CD4-positive, alpha-beta T cell (primary cell): ENCODE measurements around the gene RAPGEF1. TPM values are rescaled to one million over a fixed set of nuclear protein-coding genes. Genes with fewer than 3 reads are reported as not detected.
A peak's percentile ranks its signal among the peaks of the same experiment; 100 is the strongest.

Experiments
- ATAC-seq: fragments of 200-7000 bp; cut with Tn5 transposase; one replicate; pipeline ENCODE4 v1.10.0; 2022; ENCODE audit warnings: mild to moderate bottlenecking; ENCODE audit not compliant: poor library complexity
- CTCF ChIA-PET: fragments of 350-600 bp; sonication (Branson Sonifier 250); formaldehyde crosslinking; loops from one replicate; lab custom pipeline; 2021; ENCODE audit warnings: antibody characterized with exemption, inconsistent platforms; lab: Charles Lee
- POLR2A ChIA-PET: fragments of 350-600 bp; sonication (Branson Sonifier 250); formaldehyde crosslinking; loops from one replicate; lab custom pipeline; 2021; ENCODE audit warnings: antibody characterized with exemption, inconsistent platforms; lab: Charles Lee
- DNase-seq, 14 experiments: peaks; one replicate each; pipeline ENCODE4 v3.0.0-alpha.2; 2013 to 2020; ENCODE audit warnings: mixed read lengths in 2 of 14
- H3K27ac ChIP-seq, 2 donors: one replicate each; pipeline versions ENCODE4 v1.5.1 to v1.7.0; 2013; ENCODE audit warnings: low read length in 2 of 2, low read depth in 1 of 2, mild to moderate bottlenecking in 1 of 2
- H3K27me3 ChIP-seq, 2 experiments: 1 replicate in 1 of 2; 2 replicates in 1 of 2; pipeline versions ENCODE4 v1.6.1 to v1.7.0; 2013; ENCODE audit warnings: low read length in 2 of 2, control low read depth in 1 of 2, mild to moderate bottlenecking in 1 of 2, moderate library complexity in 1 of 2; ENCODE audit not compliant: insufficient read depth in 2 of 2, control insufficient read depth in 1 of 2
- H3K36me3 ChIP-seq: one replicate; pipeline ENCODE4 v1.6.1; 2013; ENCODE audit warnings: low read length, control low read depth; ENCODE audit not compliant: insufficient read depth
- H3K4me1 ChIP-seq: one replicate; pipeline ENCODE4 v1.6.1; 2013; ENCODE audit warnings: low read length, control low read depth; ENCODE audit not compliant: insufficient read depth
- H3K4me3 ChIP-seq: one replicate; pipeline ENCODE4 v1.5.1; 2013; ENCODE audit warnings: mild to moderate bottlenecking, low read length, moderate library complexity
- H3K9me3 ChIP-seq, 2 experiments: 1 replicate in 1 of 2; 2 replicates in 1 of 2; pipeline versions ENCODE4 v1.6.1 to v1.7.0; 2013; ENCODE audit warnings: low read length in 2 of 2, mild to moderate bottlenecking in 2 of 2, control low read depth in 1 of 2, moderate library complexity in 1 of 2; ENCODE audit not compliant: control insufficient read depth in 1 of 2, insufficient read depth in 1 of 2
- H3K27ac Mint-ChIP-seq: one replicate; pipeline ENCODE4 v1.8.0; 2020; ENCODE audit warnings: mixed read lengths
- H3K27me3 Mint-ChIP-seq: one replicate; pipeline ENCODE4 v1.8.0; 2021; ENCODE audit warnings: mixed read lengths
- H3K36me3 Mint-ChIP-seq: one replicate; pipeline ENCODE4 v1.8.0; 2021; ENCODE audit warnings: low read depth, mixed read lengths
- H3K4me1 Mint-ChIP-seq: one replicate; pipeline ENCODE4 v1.8.0; 2021; ENCODE audit warnings: low read depth, mixed read lengths
- H3K4me3 Mint-ChIP-seq: one replicate; pipeline ENCODE4 v1.8.0; 2020; ENCODE audit warnings: mild to moderate bottlenecking, mixed read lengths
- H3K9me3 Mint-ChIP-seq: one replicate; pipeline ENCODE4 v1.8.0; 2020; ENCODE audit warnings: mixed read lengths
- intact Hi-C, 2 experiments: fragments of 100-400 bp; cut with DNase I in 1 of 2; cut with micrococcal nuclease in 1 of 2; formaldehyde crosslinking; loops; one replicate each; pipeline versions ENCODE4 v1.15.1 to v1.9.0; 2023 to 2025; cut with DNase I, micrococcal nuclease
- total RNA-seq, 174 experiments: library from RNA in 2 of 174; stranded (reverse) in 2 of 174; gene quantifications; one replicate each; pipeline ENCODE4 v1.2.3 and lab custom pipeline; 2021 to 2026
- TF ChIP-seq, protein P1 (sequence below): fragments of 200-600 bp; IDR thresholded peaks from one replicate; pipeline ENCODE4 v1.8.0; 2022; ENCODE audit warnings: antibody characterized with exemption, mild to moderate bottlenecking

RAPGEF1 gene
- total RNA-seq, 2 experiments from 2014 or later = 130 to 134 TPM

- H3K9me3 ChIP-seq = no peaks in the 10 kb centered on the region
- H3K4me3 Mint-ChIP-seq = no peak overlapping the region
- peaks cover 53% of the 10 kb centered on the region for H3K4me1 ChIP-seq
- H3K27me3 ChIP-seq = no peaks in the 10 kb centered on the region
- H3K27ac ChIP-seq = no peak overlapping the region
- peaks cover 59% of the 10 kb centered on the region for H3K36me3 ChIP-seq
- DNase-seq (no peak), ATAC-seq (no peak)
- H3K9me3 Mint-ChIP-seq = no peaks in the 10 kb centered on the region
- POLR2A ChIA-PET = interaction anchor here (0.6 to 1.5 kb wide), 3 partner anchors 19 to 155 kb away, joined by 3 read pairs; no protein-coding TSS in a partner anchor
- peak overlapping the region; percentile 30 for H3K27ac Mint-ChIP-seq
- H3K36me3 Mint-ChIP-seq = peaks cover 54% of the 10 kb centered on the region
- CTCF ChIA-PET = no interaction called here
- peaks cover 51% of the 10 kb centered on the region for H3K4me1 Mint-ChIP-seq
- TF ChIP-seq, protein P1, sequence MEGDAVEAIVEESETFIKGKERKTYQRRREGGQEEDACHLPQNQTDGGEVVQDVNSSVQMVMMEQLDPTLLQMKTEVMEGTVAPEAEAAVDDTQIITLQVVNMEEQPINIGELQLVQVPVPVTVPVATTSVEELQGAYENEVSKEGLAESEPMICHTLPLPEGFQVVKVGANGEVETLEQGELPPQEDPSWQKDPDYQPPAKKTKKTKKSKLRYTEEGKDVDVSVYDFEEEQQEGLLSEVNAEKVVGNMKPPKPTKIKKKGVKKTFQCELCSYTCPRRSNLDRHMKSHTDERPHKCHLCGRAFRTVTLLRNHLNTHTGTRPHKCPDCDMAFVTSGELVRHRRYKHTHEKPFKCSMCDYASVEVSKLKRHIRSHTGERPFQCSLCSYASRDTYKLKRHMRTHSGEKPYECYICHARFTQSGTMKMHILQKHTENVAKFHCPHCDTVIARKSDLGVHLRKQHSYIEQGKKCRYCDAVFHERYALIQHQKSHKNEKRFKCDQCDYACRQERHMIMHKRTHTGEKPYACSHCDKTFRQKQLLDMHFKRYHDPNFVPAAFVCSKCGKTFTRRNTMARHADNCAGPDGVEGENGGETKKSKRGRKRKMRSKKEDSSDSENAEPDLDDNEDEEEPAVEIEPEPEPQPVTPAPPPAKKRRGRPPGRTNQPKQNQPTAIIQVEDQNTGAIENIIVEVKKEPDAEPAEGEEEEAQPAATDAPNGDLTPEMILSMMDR = no peak
- no peaks in the 10 kb centered on the region for H3K27me3 Mint-ChIP-seq
- no peak overlapping the region for H3K4me3 ChIP-seq
- intact Hi-C loops = no loop called here
Measured at GRCh38 chr9:131588396-131588795, 151.5 kb downstream of the RAPGEF1 start.

DNA sequence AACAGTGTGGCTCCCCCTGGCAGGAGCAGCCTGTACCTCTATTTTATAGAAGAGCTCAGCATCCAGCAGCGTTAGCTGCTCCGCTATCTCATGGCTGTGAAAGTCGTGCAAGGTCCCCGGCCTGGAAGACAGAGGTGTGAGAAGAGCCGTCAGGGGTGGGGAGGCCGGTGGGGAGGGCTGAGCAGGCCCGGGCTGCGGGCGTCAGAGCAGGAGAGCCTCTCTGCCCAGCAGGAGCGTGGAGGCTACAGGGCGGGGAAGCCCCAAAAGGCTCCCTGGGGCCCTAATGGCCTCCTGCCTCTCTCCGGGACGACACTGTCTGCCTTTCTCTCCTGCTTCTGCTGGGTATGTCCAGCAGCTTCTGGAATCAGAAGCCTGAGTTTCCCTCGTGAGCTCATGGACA, 152.0 kb downstream of the RAPGEF1 start:
- Histone ChIP-seq H3K4me1 (peaks cover 58% of the 10 kb centered on the region), H3K27ac (no peak overlapping the region), H3K9me3 (no peaks in the 10 kb centered on the region), H3K4me3 (no peak overlapping the region), H3K36me3 (peaks cover 62% of the 10 kb centered on the region), H3K27me3 (no peaks in the 10 kb centered on the region)
- intact Hi-C loops = no loop called here
- ChIA-PET CTCF (no interaction called here), POLR2A (interaction anchor here (0.7 to 1.5 kb wide), 2 partner anchors 151 to 156 kb away, joined by 3 read pairs; no protein-coding TSS in a partner anchor)
- ATAC-seq (no peak), DNase-seq (no peak)
- Mint-ChIP-seq H3K36me3 (peaks cover 58% of the 10 kb centered on the region), H3K27me3 (no peaks in the 10 kb centered on the region), H3K4me3 (no peak overlapping the region), H3K27ac (peak overlapping the region; percentile 83), H3K4me1 (peaks cover 52% of the 10 kb centered on the region), H3K9me3 (no peaks in the 10 kb centered on the region)
- TF ChIP-seq, protein P1 = no peak

DNA sequence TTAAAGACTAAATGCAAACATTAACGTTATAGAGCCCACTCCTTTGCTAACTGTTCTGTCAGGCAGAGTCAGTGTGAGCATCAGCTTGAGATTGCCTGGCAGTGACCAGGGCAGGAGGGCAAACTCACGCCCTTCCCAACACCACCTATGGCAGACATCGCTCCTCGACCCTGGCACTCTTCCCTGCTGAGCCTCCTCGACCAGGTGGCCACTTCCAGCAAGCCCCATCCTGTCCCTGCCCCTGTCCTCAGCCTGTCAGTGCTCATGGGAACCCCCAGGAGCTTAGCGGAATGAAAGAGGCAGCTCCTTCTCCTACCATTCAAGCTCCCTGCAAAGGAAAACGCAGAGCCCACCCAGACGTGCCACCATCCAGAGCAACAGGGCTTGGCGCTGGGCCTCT, 152.5 kb downstream of the RAPGEF1 start:
- H3K4me1 Mint-ChIP-seq = peaks cover 52% of the 10 kb centered on the region
- POLR2A ChIA-PET = interaction anchor here (1.5 kb wide), 1 partner anchor 157 kb away, joined by 3 read pairs; no protein-coding TSS in a partner anchor
- Histone ChIP-seq H3K36me3 (peaks cover 65% of the 10 kb centered on the region), H3K27ac (no peak overlapping the region), H3K27me3 (no peaks in the 10 kb centered on the region), H3K4me1 (peaks cover 58% of the 10 kb centered on the region), H3K9me3 (no peaks in the 10 kb centered on the region), H3K4me3 (no peak overlapping the region)
- H3K27ac Mint-ChIP-seq = peak overlapping the region; percentile 83
- H3K27me3 Mint-ChIP-seq = no peaks in the 10 kb centered on the region
- peaks cover 59% of the 10 kb centered on the region for H3K36me3 Mint-ChIP-seq
- DNase-seq (no peak), ATAC-seq (no peak)
- CTCF ChIA-PET = no interaction called here
- no peaks in the 10 kb centered on the region for H3K9me3 Mint-ChIP-seq
- TF ChIP-seq, protein P1 = no peak
- intact Hi-C loops = no loop called here
- peak overlapping the region; percentile 18 for H3K4me3 Mint-ChIP-seq
